GM12878 (cell line): Measurements from ENCODE around the gene AMBRA1. TPM values are rescaled to one million over a fixed set of nuclear protein-coding genes. Genes with fewer than 3 reads are reported as not detected.

ENCODE experiments used
- ATAC-seq: fragments of 200-7000 bp; cut with Tn5 transposase; 3 replicates; pipeline ENCODE4 v1.9.1; 2020; ENCODE audit warnings: mild to moderate bottlenecking, moderate library complexity
- BruUV-seq: library from RNA; stranded (reverse); fragments of 400-500 nt; replicated peaks from 2 replicates; lab custom pipeline; 2021; lab: Mats Ljungman, UMichigan
- CTCF ChIA-PET: fragments of 300-600 bp; sonication (Branson Sonifier 250); formaldehyde crosslinking; extraction: SDS; loops from one replicate; lab custom pipeline; 2021; ENCODE audit warnings: inconsistent platforms; lab: Yijun Ruan, JAX
- POLR2A ChIA-PET: fragments of 350-600 bp; formaldehyde crosslinking; extraction: SDS; loops from one replicate; lab custom pipeline; 2021; ENCODE audit warnings: inconsistent platforms; lab: Charles Lee
- RAD21 ChIA-PET: fragments of 300-600 bp; sonication (Branson Sonifier 250); formaldehyde crosslinking; loops from one replicate; lab custom pipeline; 2023; ENCODE audit warnings: antibody characterized with exemption; ENCODE audit not compliant: unreplicated experiment; lab: Charles Lee
- SMC1A ChIA-PET: fragments of 300-600 bp; sonication (Branson Sonifier 250); formaldehyde crosslinking; loops from one replicate; lab custom pipeline; 2023; ENCODE audit not compliant: unreplicated experiment, uncharacterized antibody; lab: Charles Lee
- DNase-seq: peaks from one replicate; pipeline ENCODE4 v3.0.0-alpha.2; 2011; ENCODE audit warnings: low read depth, low spot score
- FAIRE-seq: peaks from 3 replicates; lab custom pipeline; 2011; peaks lifted over from hg19 to GRCh38; lab: Jason Lieb, UNC
- H2AFZ ChIP-seq: 2 replicates; pipeline ENCODE4 v1.6.0; 2011; ENCODE audit warnings: low read depth, low read length, control low read depth; ENCODE audit not compliant: control insufficient read depth
- H3K27ac ChIP-seq: 2 replicates; pipeline ENCODE4 v1.5.1; 2011; ENCODE audit warnings: control low read depth; ENCODE audit not compliant: control insufficient read depth, insufficient read depth
- H3K27me3 ChIP-seq, 2 experiments: replicated peaks in 1 of 2; 2 replicates each; pipeline versions ENCODE4 v1.6.0 to v1.6.1; 2011; ENCODE audit warnings: low read length in 1 of 2; ENCODE audit not compliant: control insufficient read depth in 2 of 2, insufficient read depth in 2 of 2
- H3K36me3 ChIP-seq, 2 experiments: 2 replicates each; pipeline ENCODE4 v1.5.1; 2011; ENCODE audit warnings: low read length in 1 of 2; ENCODE audit not compliant: control insufficient read depth in 2 of 2, insufficient read depth in 2 of 2
- H3K4me1 ChIP-seq: 2 replicates; pipeline ENCODE4 v1.6.1; 2011; ENCODE audit warnings: mild to moderate bottlenecking, low read length, moderate library complexity, mixed read lengths; ENCODE audit not compliant: control insufficient read depth, insufficient read depth
- H3K4me2 ChIP-seq: 2 replicates; pipeline ENCODE4 v1.6.0; 2011; ENCODE audit warnings: control low read depth; ENCODE audit not compliant: control insufficient read depth, insufficient read depth
- H3K4me3 ChIP-seq: fragments of 200-600 bp; sonication (generic); 2 replicates; pipeline ENCODE4 v1.5.1; 2016
- H3K79me2 ChIP-seq: 2 replicates; pipeline ENCODE4 v1.6.0; 2011; ENCODE audit warnings: low read length; ENCODE audit not compliant: control insufficient read depth, insufficient read depth
- H3K9ac ChIP-seq: 2 replicates; pipeline ENCODE4 v1.8.0; 2011; ENCODE audit warnings: low read length, control low read depth, mixed read lengths; ENCODE audit not compliant: control insufficient read depth, insufficient read depth
- H3K9me3 ChIP-seq: replicated peaks from 3 replicates; pipeline ENCODE4 v1.5.1; 2011; ENCODE audit warnings: mild to moderate bottlenecking, low read length; ENCODE audit not compliant: control insufficient read depth, insufficient read depth
- H4K20me1 ChIP-seq: 2 replicates; pipeline ENCODE4 v1.6.0; 2011; ENCODE audit not compliant: control insufficient read depth, insufficient read depth
- CHD1 ChIP-seq: IDR thresholded peaks from 2 replicates; pipeline ENCODE4 v1.6.1; 2012; ENCODE audit warnings: low read depth, low read length, improper control_type of control experiment
- IRF3 ChIP-seq: fragments of 450-650 bp; IDR thresholded peaks from 2 replicates; pipeline ENCODE4 v1.6.1; 2014; ENCODE audit warnings: mild to moderate bottlenecking
- IRF5 ChIP-seq: fragments of 450-650 bp; IDR thresholded peaks from 2 replicates; pipeline ENCODE4 v1.6.1; 2017; ENCODE audit warnings: borderline replicate concordance
- JUND ChIP-seq: IDR thresholded peaks from 2 replicates; pipeline ENCODE4 v1.6.1; 2012; ENCODE audit warnings: low read depth, mild to moderate bottlenecking, low read length, improper control_type of control experiment, moderate library complexity
- MXI1 ChIP-seq: fragments of 150-350 bp; IDR thresholded peaks from 2 replicates; pipeline ENCODE4 v1.6.1; 2011; ENCODE audit warnings: low read depth, mild to moderate bottlenecking, inconsistent platforms, low read length, improper control_type of control experiment
- NBN ChIP-seq: fragments of 450-650 bp; IDR thresholded peaks from 2 replicates; pipeline ENCODE4 v1.6.1; 2016
- POU2F2 ChIP-seq: IDR thresholded peaks from 3 replicates; pipeline ENCODE4 v1.6.1; 2011; ENCODE audit warnings: low read depth, mild to moderate bottlenecking, low read length, borderline replicate concordance
- REST ChIP-seq: IDR thresholded peaks from 2 replicates; pipeline ENCODE4 v1.6.1; 2012; ENCODE audit warnings: mild to moderate bottlenecking, low read depth, low read length
- SIX5 ChIP-seq: IDR thresholded peaks from 2 replicates; pipeline ENCODE4 v1.6.1; 2011; ENCODE audit warnings: mild to moderate bottlenecking, low read depth, low read length, moderate library complexity; ENCODE audit not compliant: severe bottlenecking
- SKIL ChIP-seq: fragments of 450-650 bp; IDR thresholded peaks from 2 replicates; pipeline ENCODE4 v1.6.1; 2017; ENCODE audit warnings: mild to moderate bottlenecking, low read depth, inconsistent platforms; ENCODE audit not compliant: poor library complexity, severe bottlenecking
- STAT1 ChIP-seq: fragments of 450-650 bp; conservative IDR thresholded peaks from 2 replicates; pipeline ENCODE4 v1.6.1; 2014; ENCODE audit warnings: antibody characterized with exemption, mild to moderate bottlenecking
- WGBS: methylation state at CpG from one replicate; pipeline ENCODE4 v1.1.6; 2016; ENCODE audit warnings: low lambda C conversion rate; ENCODE audit not compliant: insufficient replicate concordance, insufficient coverage; ENCODE audit errors: missing lambda C conversion rate; 5-methylcytosine and 5-hydroxymethylcytosine counted together
- in situ Hi-C: fragments of 300-500 bp; cut with MboI; formaldehyde crosslinking; loops from 9 replicates; pipeline ENCODE4 v1.14.3; 2018; ENCODE audit warnings: mixed read lengths
- intact Hi-C: fragments of 100-400 bp; cut with micrococcal nuclease; formaldehyde crosslinking; loops from one replicate; pipeline ENCODE4 v1.14.2; 2022; ENCODE audit not compliant: unreplicated experiment
- polyA plus RNA-seq, 11 experiments: library from polyadenylated mRNA; depleted of rRNA in 4 of 11; unstranded in 6 of 11; stranded (reverse) in 5 of 11; fragments of >200 nt; fragmentation: Nextera tagmentation in 4 of 11; fragmentation: Illumina TruSeq in 1 of 11; extraction: Ambion mirVana in 4 of 11; extraction: Trizol in 1 of 11; gene quantifications; 1 replicate in 1 of 11; 2 replicates in 10 of 11; pipeline versions ENCODE4 v1.2.1 to v1.2.3, GENCODE V29; 2011 to 2016; ENCODE audit warnings: inconsistent platforms in 2 of 11, missing spikeins in 2 of 11, low read depth in 1 of 11
- total RNA-seq, 4 experiments: library from RNA; depleted of rRNA in 3 of 4; stranded (reverse); fragments of >200 nt in 3 of 4; fragmentation: Illumina TruSeq in 1 of 4; extraction: Trizol in 1 of 4; gene quantifications; 2 replicates each; pipeline versions ENCODE4 v1.2.1 to v1.2.3, GENCODE V29; 2013 to 2021

Gene AMBRA1
- total and polyA plus RNA-seq, 10 of the 15 experiments (the other 5 are each of a cell fraction or from before 2014, with no cell fraction given), result 0.57 to 34.3 (median 13.7) TPM

- intact Hi-C loops (no loop called here), in situ Hi-C loops (no loop called here)
- ATAC-seq, result no peak
- SMC1A ChIA-PET, result no interaction called here
- no peak for DNase-seq
- no peaks in the 10 kb centered on the region for H3K79me2 ChIP-seq
- 89% methylated on average over 10 of the region's 10 CpGs for WGBS
- no peak overlapping the region for H3K4me2 ChIP-seq
- H3K27me3 ChIP-seq, result no peaks in the 10 kb centered on the region
- no peak overlapping the region for H2AFZ ChIP-seq
- H3K9ac ChIP-seq, result no peak overlapping the region
- POLR2A ChIA-PET, result interaction anchor here (0.6 kb wide), 1 partner anchor 145 kb away, joined by 3 read pairs; no protein-coding TSS in a partner anchor
- peaks cover 13 to 36% of the 10 kb centered on the region in 2 experiments; a peak in 3 of 4 replicates for H3K36me3 ChIP-seq
- CTCF ChIA-PET, result interaction anchor here (15.2 kb wide), 1 partner anchor 20 kb away, joined by 423 read pairs; the partner anchor contains the start of gene DGKZ
- BruUV-seq, result no TSS peak
- H3K9me3 ChIP-seq, result no peaks in the 10 kb centered on the region
- no peak for TF ChIP-seq IRF3
- no peak for TF ChIP-seq REST
- TF ChIP-seq POU2F2, result no peak
- no peak for TF ChIP-seq MXI1
- no peak for TF ChIP-seq CHD1
- TF ChIP-seq JUND, result no peak
- TF ChIP-seq NBN, result no peak
- TF ChIP-seq STAT1, result no peak
- TF ChIP-seq SKIL, result no peak
- TF ChIP-seq SIX5, result no peak
- no peak for TF ChIP-seq IRF5
- no peak overlapping the region for H3K4me3 ChIP-seq
- H4K20me1 ChIP-seq, result no peaks in the 10 kb centered on the region
- no peaks in the 10 kb centered on the region for H3K4me1 ChIP-seq
- FAIRE-seq, result no peak
- RAD21 ChIA-PET, result no interaction called here
- H3K27ac ChIP-seq, result no peak overlapping the region
These were observed 221.7 kb downstream of the AMBRA1 start for GRCh38 chr11:46372086-46372485.
